ENCODE measurements around the gene PLCB3.

GRCh38 chr11:64254326-64254725 lies 3.0 kb downstream of the PLCB3 start:
- TF ChIP-seq CTCF (IDR thresholded peaks at IDR 0.05; ENCODE audit: low read length) = no peak
- TF ChIP-seq EZH2 (optimal IDR thresholded peaks at IDR 0.05; ENCODE audit: low read depth, low read length) = no peak
- TF ChIP-seq EZH2phosphoT487 (IDR thresholded peaks at IDR 0.05; ENCODE audit: low read length) = no peak

Data from MM.1S (cell line).